GM18870 (cell line): ENCODE results near the gene BCL2.

Source experiments
- ATAC-seq: cut with Tn5 transposase; IDR thresholded peaks from one replicate; pipeline ENCODE4 v1.9.1; 2021; ENCODE audit warnings: moderate library complexity; ENCODE audit not compliant: unreplicated experiment

The BCL2 gene

DNA sequence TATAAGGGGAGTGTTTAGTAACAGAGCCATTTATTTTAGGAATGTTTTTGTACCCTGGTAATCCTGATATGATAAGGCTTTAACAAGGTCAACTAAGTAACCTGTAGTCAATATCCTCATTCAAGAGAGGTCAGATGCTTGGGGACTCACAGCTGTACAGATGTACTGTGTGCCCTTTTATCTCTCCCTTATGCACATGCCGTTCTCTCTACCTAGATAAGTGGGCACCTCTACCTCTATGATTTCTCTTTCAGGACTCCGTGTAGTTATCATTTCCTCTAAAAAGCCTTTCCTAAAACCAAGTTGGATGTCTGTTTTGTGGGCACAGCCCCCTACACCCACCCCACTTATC, 132.4 kb downstream of the BCL2 start:
- ATAC-seq, result no peak

- no peak for ATAC-seq
Measured at GRCh38 chr18:63186520-63187222, 132.9 kb downstream of the BCL2 start.

DNA sequence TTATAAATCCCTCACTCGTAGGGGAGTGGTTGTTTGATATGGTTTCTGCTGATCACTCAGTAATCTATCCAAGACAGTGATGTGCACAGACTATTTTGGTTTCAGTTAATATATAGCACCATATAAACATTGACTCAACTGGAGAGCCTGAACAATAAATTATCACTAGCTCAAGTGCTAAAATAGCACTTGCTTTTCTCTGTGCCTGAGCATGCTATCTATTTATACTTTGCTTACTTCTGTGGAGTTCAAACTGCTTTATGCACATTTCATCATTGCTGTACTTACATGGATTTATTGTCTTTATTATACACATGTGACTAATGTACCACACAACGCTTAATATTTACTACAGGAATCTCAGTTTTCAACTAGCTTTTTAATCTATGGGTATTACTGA, 133.6 kb downstream of the BCL2 start:
- ATAC-seq, result no peak

DNA sequence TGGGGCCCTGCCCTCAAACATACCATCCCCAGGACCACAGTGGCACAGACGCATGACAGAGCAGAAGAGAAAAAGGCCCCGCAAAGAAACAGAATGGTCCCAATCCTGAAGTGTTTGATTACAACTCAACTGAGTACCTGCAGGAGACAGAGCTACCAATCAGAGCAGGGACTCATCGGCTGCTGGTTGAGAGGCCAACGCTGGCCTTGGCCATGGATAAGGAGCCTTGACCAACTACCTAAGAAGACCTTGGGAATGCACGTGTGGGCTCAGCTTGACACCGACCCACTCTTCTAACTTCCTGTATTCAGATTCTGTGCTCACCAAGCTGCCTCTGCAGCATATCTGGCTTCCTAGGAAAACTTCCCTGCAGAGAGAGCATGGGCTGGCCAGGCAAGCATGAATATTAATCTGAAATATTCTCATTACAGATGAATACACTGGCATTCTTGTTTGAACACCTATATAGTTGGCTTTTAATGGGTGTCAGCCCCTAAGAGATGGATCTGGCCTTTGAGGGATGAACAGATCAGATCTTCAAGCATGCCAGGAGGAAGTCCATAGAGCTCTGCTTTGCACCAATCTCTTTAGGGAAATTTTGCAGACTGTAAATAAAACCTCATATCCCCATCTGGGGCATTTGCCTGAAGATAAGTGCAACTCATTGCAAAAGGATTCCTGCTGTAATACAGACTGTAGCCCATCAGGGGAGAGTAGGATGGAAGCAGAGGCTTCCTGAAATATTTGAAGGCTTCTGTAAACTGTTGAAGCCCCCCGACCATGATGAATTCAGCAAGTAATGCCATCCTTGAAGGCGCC, 135.4 kb downstream of the BCL2 start:
- no peak for ATAC-seq

- ATAC-seq, result no peak
Measured at GRCh38 chr18:63183378-63183777, 136.2 kb downstream of the BCL2 start.

DNA sequence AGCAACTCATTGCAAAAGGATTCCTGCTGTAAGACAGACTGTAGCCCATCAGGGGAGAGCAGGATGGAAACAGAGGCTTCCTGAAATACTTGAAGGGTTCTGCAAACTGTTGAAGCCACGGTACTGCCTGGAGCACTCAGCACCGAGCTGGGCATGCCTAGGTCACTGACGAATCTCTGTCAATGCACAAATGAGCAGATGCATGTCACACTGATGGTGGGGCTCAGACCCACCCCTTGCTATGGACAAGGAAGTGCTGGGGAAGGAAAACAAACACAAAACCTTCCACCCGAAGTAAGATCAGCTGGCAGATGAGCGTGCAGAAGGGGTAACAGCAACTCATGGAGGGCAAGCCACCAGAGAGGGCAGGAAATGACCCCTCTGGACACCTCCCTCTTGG, 136.7 kb downstream of the BCL2 start:
- no peak for ATAC-seq

DNA sequence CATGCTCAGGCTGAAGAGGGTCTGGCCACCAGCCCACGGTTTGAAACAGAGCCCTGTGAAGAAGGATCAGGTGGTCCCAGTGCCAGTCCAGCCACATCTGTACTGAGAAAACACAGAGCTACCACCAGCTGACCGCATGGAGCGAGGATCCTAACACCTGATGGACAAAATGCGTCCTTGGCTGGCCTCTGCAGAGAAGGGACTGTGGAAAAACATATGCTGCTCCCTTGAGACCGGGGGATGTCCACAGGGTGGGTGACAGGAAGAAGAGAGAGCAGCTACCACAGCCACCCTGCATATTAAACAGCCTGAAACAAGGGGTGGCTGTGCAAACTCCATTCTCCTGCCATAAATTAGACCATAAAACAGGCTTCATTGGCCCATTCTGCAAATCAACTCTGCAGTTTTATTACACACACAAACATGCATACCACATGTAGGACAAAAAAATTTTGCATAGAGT, 137.2 kb downstream of the BCL2 start:
- no peak for ATAC-seq

DNA sequence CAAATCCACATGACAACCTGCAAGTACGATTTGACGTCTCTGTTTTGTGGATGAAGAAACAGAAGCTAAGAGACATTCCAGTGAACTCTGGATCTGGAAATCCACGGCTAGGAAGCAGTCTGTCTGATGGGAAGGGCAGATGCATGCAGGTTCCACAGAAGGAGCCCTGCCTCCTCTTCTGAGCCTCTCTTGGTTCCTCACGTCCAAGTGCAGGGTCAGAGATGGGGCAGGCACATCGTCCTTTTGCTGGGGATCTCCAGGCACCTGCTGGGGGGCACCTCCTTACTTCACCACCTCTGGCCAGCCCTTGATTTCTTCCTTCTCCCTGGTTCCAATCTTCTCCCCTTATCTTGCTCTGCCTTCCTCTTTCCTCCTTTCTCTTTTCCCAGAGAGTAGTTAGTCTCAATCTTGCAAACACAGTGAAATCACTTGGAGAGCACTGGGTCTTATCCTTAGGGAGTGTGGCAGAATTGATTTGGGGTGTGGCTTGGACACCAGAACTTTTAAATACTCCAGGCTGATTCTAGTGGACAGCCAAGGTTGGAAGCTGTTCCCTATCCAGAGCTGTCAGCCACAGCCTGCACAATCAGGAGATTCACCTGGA, 137.8 kb downstream of the BCL2 start:
- no peak for ATAC-seq

DNA sequence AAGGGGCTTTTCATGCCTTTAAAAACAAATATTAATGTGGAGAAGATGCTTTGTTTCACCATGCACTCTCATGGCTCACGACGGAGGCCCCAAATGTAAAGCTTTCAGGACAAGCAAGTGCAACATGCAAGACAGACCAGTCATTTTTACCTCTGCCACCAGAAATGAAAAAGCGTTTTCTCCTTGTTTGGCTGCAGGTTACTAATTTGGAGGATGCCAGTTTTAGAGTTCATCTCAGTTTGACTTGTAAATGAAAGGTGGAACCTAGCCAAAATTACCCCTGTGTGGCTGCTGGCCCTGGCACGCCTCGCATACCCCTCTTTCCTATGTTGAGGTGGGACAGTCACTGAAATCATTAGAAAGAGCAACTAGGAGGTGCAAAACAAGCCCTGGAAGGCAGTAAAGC, 138.6 kb downstream of the BCL2 start:
- ATAC-seq, result peak; percentile 65

GRCh38 chr18:63180321-63180720, 139.2 kb downstream of the BCL2 start:
- no peak for ATAC-seq

- ATAC-seq, result no peak
Measured at GRCh38 chr18:63179422-63179821, 140.1 kb downstream of the BCL2 start.

GRCh38 chr18:63178971-63179370, 140.6 kb downstream of the BCL2 start:
- ATAC-seq, result no peak

DNA sequence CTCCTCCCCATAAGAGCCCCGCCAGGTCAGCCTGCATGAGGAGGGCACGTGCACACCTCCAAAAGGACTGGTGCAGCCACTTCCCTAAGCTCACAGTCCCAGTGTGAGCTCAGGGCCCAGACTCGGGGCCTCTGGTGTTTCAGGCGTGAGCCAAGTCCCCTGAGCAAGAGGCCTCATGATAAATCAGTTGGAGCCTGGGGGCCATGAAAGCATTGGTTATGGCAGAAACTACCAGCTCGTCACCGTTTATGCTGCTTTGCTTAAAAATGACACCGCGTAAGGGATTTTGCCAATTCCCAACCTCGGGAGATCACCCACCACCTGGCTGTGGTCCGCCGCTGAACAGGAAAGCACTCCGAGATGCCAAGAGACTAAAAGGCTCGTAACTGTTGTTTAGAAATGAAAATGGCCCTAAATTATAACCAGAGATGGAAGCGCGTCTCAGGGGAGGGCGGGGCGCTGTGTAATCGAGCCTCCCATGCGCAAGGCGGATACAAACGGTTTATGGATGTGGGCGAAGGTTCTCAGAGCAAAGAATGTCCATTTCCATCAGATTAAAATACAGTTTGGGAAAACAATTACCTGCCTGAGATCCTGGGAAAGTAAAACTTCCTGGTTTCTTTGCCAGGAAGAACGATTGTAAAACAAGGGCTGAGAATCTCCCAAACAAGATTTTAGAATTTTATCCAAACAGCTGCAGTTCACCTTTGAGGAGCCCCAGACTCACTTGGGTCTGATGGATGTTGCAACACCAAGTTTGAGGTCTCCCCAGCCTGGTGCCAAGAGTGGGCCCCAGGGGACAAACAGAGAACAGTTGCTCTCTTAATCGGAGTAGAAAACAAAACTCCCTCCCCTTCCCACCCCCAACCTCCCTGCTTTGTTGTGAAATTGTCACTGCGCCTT, 141.4 kb downstream of the BCL2 start:
- ATAC-seq, result no peak

DNA sequence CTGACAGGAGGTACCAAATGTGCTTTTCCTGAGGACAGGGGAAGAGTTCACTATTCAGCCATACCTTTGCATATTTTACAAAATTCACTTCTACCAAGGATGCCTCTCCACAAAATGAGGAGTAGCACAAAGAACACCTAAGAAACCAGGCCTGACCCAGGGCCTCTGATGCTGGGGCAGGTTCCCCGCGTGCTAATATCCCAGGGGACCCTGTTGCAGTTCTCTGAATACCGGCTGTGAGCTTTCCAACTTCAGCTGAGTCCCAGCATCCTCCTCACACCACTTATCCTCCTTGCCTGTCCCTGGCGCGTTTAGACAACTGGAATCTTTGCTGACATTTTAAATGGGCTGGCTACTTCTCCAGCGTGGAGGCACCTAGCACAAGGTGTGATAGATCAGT, 142.3 kb downstream of the BCL2 start:
- no peak for ATAC-seq

- peak; percentile 55 for ATAC-seq
Measured at GRCh38 chr18:63175264-63175663, 144.3 kb downstream of the BCL2 start.

DNA sequence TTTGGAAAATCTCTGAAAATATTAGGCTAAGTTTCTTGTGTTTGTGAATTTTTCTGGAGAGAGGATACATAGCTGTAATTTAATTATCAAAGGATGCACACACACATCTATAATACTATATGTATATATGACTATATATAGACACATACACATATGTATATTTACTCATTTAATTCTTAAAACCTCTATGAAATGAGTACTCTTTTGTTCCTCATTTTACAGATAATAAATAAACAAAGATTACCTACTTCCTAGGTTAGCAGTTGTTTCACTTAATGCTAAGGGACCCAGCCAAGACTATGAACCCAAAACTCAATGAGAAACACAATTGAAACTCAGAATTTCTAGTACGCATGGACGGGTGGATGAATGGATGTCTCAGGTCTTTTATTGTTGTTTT, 145.6 kb downstream of the BCL2 start:
- ATAC-seq, result no peak

GRCh38 chr18:63169853-63170252, 149.7 kb downstream of the BCL2 start:
- ATAC-seq, result no peak

GRCh38 chr18:63168287-63168686, 151.3 kb downstream of the BCL2 start:
- ATAC-seq, result no peak

DNA sequence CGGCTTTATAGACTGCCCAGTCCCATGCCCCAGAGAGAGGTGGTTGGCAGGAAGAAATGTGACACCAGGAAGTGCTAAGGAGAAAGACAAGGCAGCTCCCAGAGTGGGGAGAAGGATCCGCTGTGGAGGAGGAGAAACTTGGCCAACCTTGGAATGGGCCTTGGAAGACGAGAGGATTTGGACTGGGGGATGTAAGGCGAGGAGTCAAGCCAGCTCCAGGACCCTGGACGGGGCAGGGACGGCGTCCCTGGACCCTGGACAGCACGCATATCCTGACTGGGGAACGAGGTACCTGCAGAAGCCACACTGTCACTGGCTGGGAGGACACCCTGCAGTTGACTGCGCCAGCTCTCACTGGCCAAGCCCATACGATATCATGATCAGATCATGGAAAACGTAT, 153.4 kb downstream of the BCL2 start:
- no peak for ATAC-seq

DNA sequence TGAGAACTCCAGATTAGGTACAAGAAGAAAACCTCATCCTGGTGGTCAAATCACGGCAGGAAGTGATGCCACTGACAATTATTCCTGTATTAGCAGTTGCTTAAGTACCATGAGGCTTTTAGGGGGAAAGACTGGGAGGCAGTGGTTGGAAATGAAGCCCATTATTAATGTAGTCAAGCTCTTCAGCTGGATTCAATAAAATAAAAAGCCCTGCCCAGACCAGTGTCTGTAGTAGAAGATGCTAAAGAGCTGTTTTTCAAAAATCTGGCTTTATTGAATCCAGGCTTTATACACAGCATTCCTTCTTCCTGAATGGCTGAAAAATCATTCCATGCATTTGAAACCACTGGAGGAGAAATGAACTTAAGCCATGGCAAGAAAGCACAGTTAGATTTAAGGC, 155.2 kb downstream of the BCL2 start:
- no peak for ATAC-seq
